HL-60 (cell line): Measurements from ENCODE around the gene SIPA1L3.

Source experiments
- DNase-seq, 2 experiments: peaks; one replicate each; pipeline ENCODE4 v3.0.0-alpha.2; 2010 to 2020; ENCODE audit warnings: low read depth in 1 of 2, low spot score in 1 of 2
- H3K27ac ChIP-seq: fragments of 250-450 bp; sonication (Bioruptor Pico); replicated peaks from 2 replicates; pipeline ENCODE4 v1.5.1; 2020; ENCODE audit warnings: mild to moderate bottlenecking, moderate library complexity
- H3K27me3 ChIP-seq: fragments of 250-450 bp; sonication (Bioruptor Pico); 2 replicates; pipeline ENCODE4 v1.5.1; 2021; ENCODE audit warnings: mild to moderate bottlenecking, moderate library complexity; ENCODE audit not compliant: insufficient read depth, poor library complexity, severe bottlenecking
- H3K4me3 ChIP-seq: replicated peaks from 2 replicates; pipeline ENCODE4 v1.5.1; 2011; ENCODE audit warnings: mild to moderate bottlenecking, control low read depth, low read length; ENCODE audit not compliant: insufficient read depth
- CTCF ChIP-seq: IDR thresholded peaks from one replicate; pipeline ENCODE4 v1.5.1; 2011; ENCODE audit warnings: low read length, control low read depth, inconsistent platforms; ENCODE audit not compliant: insufficient read depth
- GABPA ChIP-seq: IDR thresholded peaks from 2 replicates; pipeline ENCODE4 v1.6.1; 2012; ENCODE audit warnings: low read depth
- POLR2AphosphoS5 ChIP-seq: IDR thresholded peaks from 2 replicates; pipeline ENCODE4 v1.6.1; 2012; ENCODE audit warnings: low read depth
- REST ChIP-seq: IDR thresholded peaks from 2 replicates; pipeline ENCODE4 v1.6.1; 2012; ENCODE audit warnings: low read depth; ENCODE audit not compliant: insufficient replicate concordance
- SPI1 ChIP-seq: IDR thresholded peaks from 2 replicates; pipeline ENCODE4 v1.6.1; 2012; ENCODE audit warnings: low read depth, mild to moderate bottlenecking, borderline replicate concordance

SIPA1L3 gene

GRCh38 chr19:37997911-37998344 lies 90.9 kb downstream of the SIPA1L3 start:
- no peaks in the 10 kb centered on the region for H3K27me3 ChIP-seq
- H3K27ac ChIP-seq = no peak overlapping the region
- no peak overlapping the region for H3K4me3 ChIP-seq
- no peak for DNase-seq
- no peak for TF ChIP-seq GABPA
- no peak for TF ChIP-seq POLR2AphosphoS5
- TF ChIP-seq REST = no peak
- no peak for TF ChIP-seq CTCF
- no peak for TF ChIP-seq SPI1

- Histone ChIP-seq H3K27me3 (no peaks in the 10 kb centered on the region), H3K27ac (no peak overlapping the region), H3K4me3 (no peak overlapping the region)
- TF ChIP-seq SPI1 = no peak
- TF ChIP-seq CTCF = no peak
- no peak for TF ChIP-seq GABPA
- TF ChIP-seq REST = no peak
- TF ChIP-seq POLR2AphosphoS5 = no peak
- DNase-seq = no peak
Observed at GRCh38 chr19:37998801-37999308, 91.8 kb downstream of the SIPA1L3 start.

- DNase-seq = no peak
- TF ChIP-seq REST (no peak), POLR2AphosphoS5 (no peak), GABPA (no peak), SPI1 (no peak), CTCF (no peak)
- Histone ChIP-seq H3K27me3 (no peaks in the 10 kb centered on the region), H3K4me3 (no peak overlapping the region), H3K27ac (no peak overlapping the region)
Observed at GRCh38 chr19:37999309-38000213, 92.6 kb downstream of the SIPA1L3 start.
